ENCODE data around the gene STAT2.
A peak's percentile ranks its signal among the peaks of the same experiment; 100 is the strongest.
"Not testable (repeated sequence)": the region's sequence is repeated elsewhere in the genome, so short reads cannot be mapped to it uniquely, and the experiment has no call there.

The STAT2 gene

DNA sequence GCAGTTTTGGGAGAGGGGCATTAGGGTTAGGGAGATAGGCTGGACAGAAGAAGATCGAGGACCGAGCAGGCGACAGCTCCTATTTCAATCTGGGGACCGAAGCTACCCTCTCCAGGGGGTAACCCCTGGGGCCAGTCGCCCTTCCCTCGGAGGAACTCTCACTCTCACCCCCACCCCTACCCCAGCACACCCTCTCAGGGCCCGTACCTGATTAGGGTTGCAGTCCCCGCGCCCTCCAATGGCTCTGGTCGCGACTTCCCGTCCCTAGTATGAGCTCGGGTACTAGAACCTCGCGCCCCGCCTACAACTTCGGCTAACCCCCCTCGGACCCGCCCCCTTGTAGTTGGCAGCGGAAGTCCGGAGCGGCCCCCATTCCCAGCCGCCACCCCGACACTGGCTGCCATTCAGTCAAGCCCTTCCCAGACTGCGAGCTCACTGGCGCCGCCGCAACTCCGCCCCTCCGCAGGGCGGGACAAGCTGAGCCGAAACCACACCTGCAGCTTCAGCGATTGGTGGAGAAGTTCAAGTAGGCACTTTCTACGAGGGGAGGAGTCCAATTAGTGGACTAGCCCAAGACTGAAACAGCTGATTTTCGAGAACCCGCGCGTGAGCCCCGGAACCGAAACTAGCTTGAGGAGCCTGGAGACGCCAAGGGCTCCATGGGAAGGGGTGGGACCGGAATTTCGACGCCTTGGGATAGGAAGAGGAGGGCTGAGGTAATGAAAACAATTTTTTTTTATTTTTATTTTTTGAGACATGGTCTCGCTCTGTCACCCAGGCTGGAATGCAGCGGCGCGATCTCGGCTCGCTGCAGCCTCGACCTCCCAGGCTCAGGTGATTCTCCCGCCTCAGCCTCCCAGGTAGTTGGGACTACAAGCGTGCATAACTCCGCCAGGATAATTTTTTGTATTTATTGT is at the start of gene STAT2:
TSS of gene STAT2 (minus strand) at position 257 of the 917 bp plus-strand sequence. CDS start 3,536 bp downstream, outside the sequence.
- peak; percentile 94 for DNase-seq

DNA sequence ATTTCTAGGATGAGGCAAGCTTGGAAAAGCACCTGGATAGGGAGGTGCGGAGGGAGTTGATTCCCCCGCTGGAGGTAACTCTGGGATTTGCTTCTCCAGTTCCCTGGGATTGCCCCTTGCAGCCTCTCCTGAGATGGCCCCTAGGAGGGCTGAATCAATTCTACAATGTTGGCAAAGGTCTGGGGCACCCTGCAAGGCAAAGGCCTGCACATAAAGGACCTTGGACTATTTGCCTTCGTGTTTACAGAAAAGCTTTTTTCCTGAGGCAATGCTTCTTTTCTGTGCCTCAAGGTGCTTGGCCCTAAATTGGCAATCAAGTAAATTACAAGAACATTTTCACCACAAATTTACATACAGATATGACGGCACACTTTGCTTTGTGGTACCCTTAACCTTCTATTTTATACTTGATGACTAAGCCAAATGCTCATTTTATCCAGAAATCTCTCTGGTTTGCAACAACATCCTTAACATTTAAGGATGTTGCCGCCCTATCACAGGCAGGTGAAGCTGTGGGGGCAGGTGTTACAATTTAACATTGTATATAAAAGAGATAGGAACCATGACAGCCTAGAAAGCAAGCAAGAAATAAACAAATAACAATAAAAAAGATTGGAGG is 49.0 kb upstream of the STAT2 start:
- no peak for DNase-seq

DNA sequence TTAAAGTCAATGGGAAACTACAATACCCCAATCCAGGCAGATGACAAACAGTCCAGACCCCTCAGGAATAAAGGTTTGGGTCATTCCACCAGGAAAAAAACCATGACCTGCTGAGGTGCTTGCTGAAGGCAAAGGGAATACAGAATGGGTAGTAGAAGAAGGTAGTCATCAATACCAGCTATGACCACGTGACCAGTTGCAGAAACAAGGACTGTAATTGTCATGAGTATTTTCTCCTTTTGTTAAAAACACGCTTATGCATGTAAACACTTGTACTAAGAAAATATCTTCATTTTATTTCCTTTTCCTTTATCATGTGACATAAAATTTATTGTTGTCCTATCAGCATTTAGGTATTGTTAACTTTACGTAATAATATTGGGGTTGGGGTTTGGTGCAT is 44.3 kb upstream of the STAT2 start:
- DNase-seq, result not testable (repeated sequence)

DNA sequence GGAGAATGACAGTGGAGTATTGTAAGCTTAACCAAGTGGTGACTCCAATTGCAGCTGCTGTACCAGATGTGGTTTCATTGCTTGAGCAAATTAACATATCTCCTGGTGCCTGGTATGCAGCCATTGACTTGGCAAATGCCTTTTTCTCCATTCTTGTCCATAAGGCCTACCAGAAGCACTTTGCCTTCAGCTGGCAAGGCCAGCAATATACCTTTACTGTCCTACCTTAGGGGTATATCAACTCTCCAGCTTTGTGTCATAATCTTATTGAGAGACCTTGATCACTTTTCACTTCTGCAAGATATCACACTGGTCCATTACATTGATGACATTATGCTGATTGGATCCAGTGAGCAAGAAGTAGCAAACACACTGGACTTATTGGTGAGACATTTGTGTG is 41.7 kb upstream of the STAT2 start:
- not testable (repeated sequence) for DNase-seq

DNA sequence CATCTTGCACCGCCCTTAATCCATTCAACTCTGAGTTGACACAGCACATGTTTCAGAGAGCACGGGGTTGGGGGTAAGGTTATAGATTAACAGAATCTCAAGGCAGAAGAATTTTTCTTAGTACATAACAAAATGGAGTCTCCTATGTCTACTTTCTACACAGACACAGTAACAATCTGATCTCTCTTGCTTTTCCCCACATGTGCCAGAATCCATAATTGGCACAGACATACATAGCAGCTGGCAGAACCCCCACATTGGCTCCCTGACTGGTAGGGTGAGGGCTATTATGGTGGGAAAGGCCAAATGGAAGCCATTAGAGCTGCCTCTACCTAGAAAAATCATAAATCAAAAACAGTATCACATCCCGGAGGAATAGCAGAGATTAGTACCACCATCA is 41.2 kb upstream of the STAT2 start:
- not testable (repeated sequence) for DNase-seq

DNA sequence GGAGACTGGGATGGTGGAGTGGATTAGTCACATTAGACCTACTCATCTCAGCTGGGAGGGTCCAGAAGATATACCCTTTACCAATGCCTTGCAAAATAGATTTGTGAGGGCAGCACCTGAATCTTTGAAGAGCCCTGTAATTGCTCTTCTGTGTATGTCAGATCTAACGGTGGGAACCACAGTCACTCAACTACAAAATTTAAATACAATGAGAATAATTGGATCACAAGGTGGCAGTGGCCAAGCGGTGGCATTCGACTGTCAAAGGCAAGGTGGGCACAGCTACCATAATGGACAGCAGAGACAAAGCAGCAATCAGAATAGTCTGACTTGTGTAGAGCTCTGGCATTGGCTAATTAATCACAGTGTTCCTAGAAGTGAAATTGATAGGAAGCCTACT is 39.6 kb upstream of the STAT2 start:
- not testable (repeated sequence) for DNase-seq

DNA sequence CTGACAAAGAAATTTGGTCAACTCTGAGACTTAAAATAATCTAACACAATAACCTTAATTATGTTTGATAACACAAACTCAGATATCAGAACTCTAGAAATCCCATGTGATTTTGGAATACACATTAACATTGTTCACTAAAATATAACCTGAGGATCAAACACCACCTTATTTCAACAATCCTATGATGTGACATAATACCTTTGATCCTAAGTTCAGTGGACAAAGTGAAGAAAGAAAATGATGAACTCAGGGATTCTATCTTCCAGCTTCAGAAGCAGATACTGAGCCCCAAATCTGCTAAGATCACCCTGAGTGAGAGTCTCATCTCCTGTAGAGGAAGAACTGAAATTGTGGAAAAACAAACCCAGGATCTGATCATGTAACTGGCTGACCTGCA is 38.4 kb upstream of the STAT2 start:
- DNase-seq, result no peak

DNA sequence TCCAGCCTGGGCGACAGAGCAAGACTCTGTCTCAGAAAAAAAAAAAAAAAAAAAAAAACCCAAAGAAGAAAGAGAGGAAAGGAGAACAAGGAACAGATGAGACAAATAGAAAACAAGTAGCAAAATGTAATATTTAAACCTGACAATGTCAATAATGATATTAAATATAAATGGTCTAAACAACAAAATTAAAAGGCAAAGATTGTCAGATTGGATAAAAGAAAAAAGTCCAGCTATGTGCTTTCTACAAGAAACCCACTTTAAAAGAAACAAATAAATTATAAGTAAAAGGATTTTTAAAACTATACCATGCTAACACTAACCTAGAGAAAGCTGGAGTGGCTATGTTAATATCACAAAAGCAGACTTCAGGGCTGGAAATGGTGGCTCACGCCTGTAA is 32.4 kb upstream of the STAT2 start:
- DNase-seq, result no peak

DNA sequence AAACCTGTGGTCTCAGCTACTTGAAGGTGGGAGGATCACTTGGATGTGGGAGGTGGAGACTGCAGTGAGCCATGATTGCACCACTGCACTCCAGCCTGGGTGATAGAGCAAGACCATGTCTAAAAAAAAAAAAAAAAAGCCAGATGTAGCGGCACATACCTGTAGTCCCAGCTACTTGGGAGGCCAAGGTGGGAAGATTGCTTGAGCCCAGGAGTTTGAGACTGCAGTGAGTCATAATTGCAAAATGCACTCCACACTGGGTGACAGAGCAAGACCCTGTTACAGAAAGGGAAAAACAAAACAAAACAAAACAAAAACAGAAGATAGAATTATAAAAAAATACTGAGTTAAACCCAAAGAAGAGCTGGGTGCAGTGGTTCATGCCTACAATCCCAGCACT is 31.8 kb upstream of the STAT2 start:
- DNase-seq, result no peak

DNA sequence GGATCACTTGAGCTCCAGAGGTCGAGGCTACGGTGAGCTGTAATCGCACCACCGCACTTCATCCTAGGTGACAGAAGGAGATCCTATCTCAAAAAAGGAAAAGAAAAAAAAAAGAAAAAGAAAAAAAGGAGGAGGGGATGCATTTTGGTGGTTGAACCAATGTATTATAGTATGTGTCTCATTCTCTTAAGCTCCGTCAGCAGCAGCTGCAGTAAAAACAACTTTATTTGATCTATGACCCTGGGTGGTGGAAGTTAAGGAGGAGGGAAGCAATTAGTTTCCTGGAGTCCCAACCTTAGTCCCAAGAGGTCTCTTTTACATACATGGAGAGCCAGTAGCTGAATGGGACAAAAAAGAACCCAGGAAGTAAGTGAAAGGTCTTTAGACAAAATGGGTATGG is 29.5 kb upstream of the STAT2 start:
- DNase-seq, result no peak

DNA sequence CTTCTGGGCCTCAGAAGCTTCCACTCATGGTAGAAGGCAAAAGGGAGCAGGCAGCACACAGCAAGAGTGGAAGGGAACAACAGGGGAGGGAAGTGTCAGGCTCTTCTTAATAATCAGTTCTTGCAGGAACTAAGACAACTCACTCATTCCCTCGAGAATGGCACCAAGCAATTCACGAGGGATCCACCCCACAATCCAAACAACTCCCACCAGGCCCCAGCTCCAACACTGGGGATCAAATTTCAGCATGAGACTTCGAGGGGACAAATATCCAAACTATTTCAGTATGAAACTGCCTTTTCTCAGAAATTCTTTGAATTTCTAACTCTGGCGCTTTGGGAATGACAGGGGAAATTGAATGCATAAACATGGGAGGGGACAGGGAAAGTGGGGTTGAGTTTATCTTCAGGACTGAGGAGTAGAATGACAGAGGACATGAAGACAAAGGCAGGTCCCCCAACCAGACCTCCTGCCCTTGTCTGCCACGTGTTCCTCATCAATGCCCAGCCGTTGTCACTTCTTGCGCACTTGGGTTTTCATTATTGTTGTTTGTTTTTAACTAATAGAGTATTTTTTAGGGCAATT is 27.3 kb upstream of the STAT2 start:
- DNase-seq, result no peak

DNA sequence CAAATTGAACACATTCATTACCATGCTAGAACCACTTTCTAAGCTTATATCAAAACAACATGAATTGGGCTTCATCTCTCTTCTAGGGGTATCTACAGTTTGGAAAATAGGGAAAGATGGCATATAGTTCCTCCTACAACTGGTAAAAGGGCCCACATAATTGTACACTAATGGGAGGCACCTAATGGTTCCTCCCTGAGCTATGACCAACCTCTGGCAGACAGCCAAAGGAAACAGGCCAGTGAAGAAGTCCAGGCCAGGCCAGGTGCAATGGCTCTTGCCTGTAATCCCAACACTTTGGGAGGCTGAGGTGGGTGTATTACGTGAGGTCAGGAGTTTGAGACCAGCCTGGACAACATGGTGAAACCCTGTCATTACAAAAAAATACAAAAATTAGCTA is 26.0 kb upstream of the STAT2 start:
- no peak for DNase-seq

DNA sequence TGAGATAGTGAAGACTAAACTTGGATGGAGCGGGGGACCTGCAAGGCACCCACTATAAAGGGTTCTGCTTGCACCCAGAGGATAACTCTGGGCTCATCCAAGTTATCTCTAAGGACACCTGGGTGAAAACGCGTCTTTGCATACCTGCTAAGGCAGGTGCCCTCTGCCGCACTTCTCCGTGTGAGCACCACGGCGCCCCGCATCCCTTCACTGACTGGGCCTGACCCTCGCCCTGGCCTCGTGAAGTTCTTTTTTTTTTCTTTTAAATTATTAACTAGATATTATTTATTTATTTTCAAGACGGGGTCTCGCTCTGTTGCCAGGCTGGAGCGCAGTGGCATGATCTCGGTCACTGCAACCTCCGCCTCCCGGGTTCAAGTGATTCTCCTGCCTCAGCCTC is 22.7 kb upstream of the STAT2 start:
- DNase-seq, result no peak

DNA sequence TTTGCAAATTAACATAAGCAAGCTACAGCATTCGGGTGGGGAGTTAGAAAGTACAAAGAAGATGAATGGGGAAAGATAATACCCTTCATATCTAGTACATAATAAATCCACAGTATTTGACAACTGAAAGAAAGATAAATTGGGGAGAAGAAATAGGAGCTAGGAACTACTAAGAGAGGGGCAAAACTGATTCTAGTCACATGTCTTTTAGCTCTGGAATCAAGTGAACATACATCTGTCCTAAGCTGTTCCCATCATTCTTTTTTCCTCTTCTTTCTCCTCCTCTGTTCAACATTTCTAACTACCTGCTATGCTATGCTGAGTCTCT is 18.0 kb upstream of the STAT2 start:
- DNase-seq, result no peak

DNA sequence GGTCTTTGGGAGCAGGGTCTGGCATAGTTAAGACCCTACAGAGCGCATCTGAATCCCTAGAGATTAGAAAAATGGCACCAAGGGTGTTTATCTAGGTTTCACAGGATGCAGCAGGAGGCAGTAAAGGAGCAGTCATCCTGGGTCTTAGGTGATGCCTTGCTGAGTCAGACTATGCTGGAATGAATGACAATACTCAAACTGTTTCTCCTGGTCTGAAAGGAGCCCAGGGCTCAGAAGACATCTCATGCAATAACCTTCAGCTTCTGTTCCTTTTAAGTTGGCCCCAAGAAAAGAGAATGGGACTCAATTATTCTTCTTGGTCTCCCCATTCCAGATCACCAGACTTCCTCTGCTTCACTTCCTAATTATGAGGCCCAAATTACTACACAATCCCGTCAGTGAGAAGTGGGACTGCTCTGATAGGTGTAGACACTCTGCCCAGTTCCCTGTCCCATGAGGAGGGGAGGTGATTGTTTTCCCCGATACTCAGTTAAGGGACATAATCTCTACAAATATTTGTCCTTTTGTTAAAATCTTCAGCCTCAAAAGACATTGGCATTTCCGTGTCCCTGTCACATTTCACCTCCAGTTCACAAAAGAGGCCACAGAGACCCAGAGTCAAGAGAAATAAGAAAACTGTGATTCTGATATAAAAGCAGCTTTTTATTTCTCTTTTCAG is 17.5 kb upstream of the STAT2 start:
- DNase-seq, result no peak

DNA sequence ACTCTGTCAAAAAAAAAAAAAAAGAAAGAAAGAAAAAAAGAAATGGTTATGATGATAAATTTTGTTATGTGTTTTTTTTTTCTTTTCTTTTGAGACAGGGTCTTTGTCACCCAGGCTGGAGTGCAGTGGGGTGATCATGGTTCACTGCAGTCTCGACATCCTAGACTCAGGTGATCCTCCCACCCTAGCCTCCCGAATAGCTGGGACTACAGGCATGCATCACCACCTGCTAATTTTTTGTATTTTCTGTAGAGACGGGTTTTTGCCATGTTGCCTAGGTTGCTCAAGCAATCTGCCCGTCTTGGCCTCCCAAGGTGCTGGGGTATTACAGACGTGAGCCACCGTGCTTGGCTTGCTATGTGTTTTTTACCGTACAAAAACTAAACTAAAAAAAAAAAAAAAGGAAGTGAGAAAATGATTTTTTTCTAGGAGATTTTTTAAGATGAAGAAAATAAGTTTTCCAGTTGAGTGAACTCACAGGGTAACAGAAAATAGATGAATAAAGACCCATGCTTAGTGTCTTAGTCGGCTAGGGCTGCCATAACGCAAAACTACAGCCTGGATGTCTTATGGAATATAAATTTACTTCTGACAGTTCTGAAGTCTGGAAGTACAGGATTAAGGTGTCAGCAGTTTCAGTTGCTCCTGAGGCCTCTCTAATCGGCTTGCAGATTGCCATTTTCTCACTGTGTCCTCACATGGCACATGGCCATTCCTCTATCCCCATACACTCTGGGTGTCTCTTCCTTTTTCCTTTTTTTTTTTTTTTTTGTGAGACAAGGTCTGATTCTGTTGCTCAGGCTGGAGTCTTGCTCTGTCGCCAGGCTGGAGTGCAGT is 15.9 kb upstream of the STAT2 start:
- no peak for DNase-seq

DNA sequence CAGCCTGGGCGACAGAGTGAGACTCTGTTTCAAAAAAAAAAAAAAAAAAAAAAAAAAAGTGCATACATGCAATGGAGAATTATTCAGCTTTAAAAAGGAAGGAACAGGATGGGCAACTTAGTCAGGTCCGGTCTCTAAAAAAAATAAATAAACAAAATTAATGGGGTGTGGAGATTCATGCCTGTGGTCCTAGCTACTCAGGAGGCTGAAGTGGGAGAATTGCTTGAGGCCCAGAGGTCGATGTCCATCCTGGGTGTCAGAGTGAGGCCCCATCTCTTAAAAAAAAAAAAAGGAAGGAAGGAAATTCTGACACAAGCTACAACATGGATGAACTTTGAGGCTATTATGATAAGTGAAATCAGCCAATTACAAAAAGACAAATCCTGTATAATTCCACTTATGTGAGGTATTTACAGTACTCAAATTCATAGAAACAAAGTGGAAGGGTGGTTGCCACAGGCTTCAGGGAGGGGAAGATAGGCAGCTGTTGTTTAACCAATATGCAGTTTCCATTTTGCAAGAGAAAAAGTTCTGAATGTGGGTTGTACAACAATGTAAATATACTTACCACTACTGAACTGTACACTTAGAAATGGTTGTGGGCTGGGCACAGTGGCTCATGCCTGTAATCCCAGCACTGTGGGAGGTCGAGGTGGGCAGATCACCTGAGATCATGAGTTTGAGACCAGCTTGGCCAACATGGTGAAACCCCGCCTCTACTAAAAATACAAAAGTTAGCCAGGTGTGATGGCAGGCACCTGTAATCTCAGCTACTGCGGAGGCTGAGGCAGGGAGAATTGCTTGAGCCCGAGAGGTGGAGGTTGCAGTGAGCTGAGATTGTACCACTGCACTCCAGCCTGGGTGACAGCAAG is 15.1 kb upstream of the STAT2 start:
- DNase-seq, result no peak

DNA sequence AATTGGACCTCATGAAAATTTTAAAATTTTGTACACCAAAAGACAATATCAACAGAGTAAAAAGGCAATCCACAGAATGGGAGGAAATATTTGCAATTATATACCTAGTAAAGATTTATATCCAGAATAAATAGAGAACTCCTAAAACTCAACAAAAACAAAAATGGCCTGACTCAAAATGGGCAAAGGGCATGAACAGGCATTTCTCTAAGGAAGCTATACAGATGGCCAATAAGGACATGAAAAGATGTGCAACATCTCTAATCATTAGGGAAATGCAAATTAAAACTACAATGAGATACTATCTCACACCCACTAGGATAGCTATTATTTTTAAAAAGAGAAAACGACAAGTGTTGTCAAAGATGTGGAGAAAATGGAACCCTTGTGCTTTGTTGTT is 13.6 kb upstream of the STAT2 start:
- no peak for DNase-seq

DNA sequence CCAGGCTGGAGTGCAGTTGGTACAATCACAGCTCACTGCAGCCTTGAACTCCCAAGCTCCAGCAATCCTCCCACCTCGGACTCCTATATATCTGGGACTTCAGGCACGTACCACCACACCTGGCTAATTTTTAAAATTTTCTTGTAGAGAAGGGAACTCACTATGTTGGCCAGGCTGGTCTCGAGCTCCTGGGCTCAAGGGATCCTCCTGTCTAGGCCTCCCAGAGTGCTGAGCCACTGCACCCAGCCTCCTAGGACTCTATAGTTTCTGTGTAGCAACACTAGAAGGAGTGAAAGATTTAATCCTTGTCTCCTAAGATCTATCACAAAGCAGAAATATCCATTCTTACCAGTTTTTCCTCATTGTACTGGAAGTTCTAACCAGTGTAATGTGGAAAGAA is 7.0 kb upstream of the STAT2 start:
- DNase-seq, result no peak

DNA sequence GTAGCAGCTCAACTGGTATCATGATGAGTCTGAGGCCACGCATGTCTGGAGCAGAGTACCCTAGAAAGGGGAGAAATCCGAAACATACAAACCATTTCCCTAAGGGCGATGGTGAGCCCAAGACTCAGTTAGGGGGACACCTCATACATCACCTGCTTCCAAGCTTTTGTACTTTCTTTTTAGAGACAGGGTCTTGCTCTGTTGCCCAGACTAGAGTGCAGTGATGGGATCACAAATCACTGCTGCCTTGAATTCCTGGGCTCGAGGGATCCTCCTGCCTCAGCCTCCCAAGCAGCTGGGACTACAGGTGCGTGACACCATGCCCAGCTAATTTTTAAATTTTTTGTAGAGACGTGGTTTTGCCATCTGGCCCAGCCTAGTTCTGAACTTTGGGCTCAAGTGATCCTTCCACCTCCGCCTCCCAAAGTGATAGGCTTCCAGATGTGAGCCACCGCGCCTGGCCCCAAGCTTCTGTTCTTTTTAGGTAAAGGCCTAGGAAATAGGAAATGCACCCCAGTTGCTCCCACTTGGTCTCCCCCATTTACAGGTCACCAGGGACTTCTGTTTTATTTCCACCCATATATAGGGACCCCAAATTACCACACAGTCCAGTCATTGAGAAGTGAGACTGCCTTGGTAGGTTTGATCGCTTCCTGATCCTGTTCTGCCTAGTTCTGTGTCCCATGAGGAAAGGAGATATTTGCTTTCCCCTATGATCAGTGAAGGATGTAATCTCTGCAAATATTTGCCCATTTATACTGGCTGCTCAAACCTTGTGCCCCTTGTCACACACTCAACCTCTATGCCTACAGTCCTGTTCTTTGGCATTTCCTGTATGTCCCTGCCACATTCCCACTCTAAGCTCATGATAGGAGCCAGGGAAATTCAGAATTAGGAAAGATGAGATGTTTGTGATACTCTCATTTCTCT is 2.5 kb upstream of the STAT2 start, which contains the start of gene APOF:
TSS of gene APOF (minus strand) at position 728 of the 930 bp plus-strand sequence. CDS start at position 616, 112 bp downstream.
- no peak for DNase-seq
